B cell (primary cell): Measurements from ENCODE around the gene UBL3. TPM values are rescaled to one million over a fixed set of nuclear protein-coding genes. Genes with fewer than 3 reads are reported as not detected.

ENCODE experiments used
- ATAC-seq: fragments of 200-7000 bp; cut with Tn5 transposase; one replicate; pipeline ENCODE4 v1.10.0; 2021; ENCODE audit warnings: low read depth, mild to moderate bottlenecking, moderate number of reproducible peaks, moderate library complexity
- CTCF ChIA-PET: fragments of 350-600 bp; sonication (Branson Sonifier 250); formaldehyde crosslinking; loops from one replicate; lab custom pipeline; 2021; ENCODE audit warnings: antibody characterized with exemption, inconsistent platforms; lab: Charles Lee
- POLR2A ChIA-PET: fragments of 350-600 bp; sonication (Branson Sonifier 250); formaldehyde crosslinking; loops from one replicate; lab custom pipeline; 2021; ENCODE audit warnings: antibody characterized with exemption; lab: Charles Lee
- DNase-seq: peaks from one replicate; pipeline ENCODE4 v3.0.0; 2013
- H2AFZ ChIP-seq: 2 replicates; pipeline ENCODE4 v1.6.1; 2012; ENCODE audit warnings: mild to moderate bottlenecking, low read depth, low read length; ENCODE audit not compliant: insufficient read depth, poor library complexity, severe bottlenecking
- H3K27ac ChIP-seq, 2 donors: 1 replicate in 1 of 2; 2 replicates in 1 of 2; pipeline ENCODE4 v1.5.1; 2012 to 2013; ENCODE audit warnings: low read length in 2 of 2, mild to moderate bottlenecking in 2 of 2, moderate library complexity in 1 of 2
- H3K27me3 ChIP-seq, 4 experiments: fragments of 200-600 bp in 1 of 4; sonication (generic) in 1 of 4; replicated peaks in 1 of 4; 1 replicate in 2 of 4; 2 replicates in 2 of 4; pipeline versions ENCODE4 v1.6.1 to v1.7.0; 2013 to 2016; ENCODE audit warnings: low read length in 3 of 4, mild to moderate bottlenecking in 2 of 4, mixed read lengths in 1 of 4, moderate library complexity in 1 of 4; ENCODE audit not compliant: insufficient read depth in 4 of 4, control insufficient read depth in 3 of 4; ENCODE audit errors: control extremely low read depth in 1 of 4
- H3K36me3 ChIP-seq, 2 experiments: replicated peaks in 1 of 2; 1 replicate in 1 of 2; 2 replicates in 1 of 2; pipeline versions ENCODE4 v1.6.1 to v1.7.1; 2013; ENCODE audit warnings: low read length in 1 of 2; ENCODE audit not compliant: insufficient read depth in 2 of 2, control insufficient read depth in 1 of 2; ENCODE audit errors: control extremely low read depth in 1 of 2, extremely low read depth in 1 of 2
- H3K4me1 ChIP-seq, 2 donors: fragments of 200-600 bp in 1 of 2; sonication (generic) in 1 of 2; 1 replicate in 1 of 2; 2 replicates in 1 of 2; pipeline versions ENCODE4 v1.5.1 to v1.6.1; 2013 to 2017; ENCODE audit warnings: low read length in 2 of 2; ENCODE audit not compliant: control insufficient read depth in 2 of 2, insufficient read depth in 2 of 2
- H3K4me2 ChIP-seq: replicated peaks from 2 replicates; pipeline ENCODE3; 2012; ENCODE audit warnings: mild to moderate bottlenecking, low read depth, low read length; ENCODE audit not compliant: poor library complexity, severe bottlenecking
- H3K4me3 ChIP-seq, 5 experiments: fragments of 200-600 bp in 1 of 5; sonication (generic) in 1 of 5; 1 replicate in 3 of 5; 2 replicates in 2 of 5; pipeline versions ENCODE4 v1.5.1 to v1.7.0; 2011 to 2016; ENCODE audit warnings: low read length in 4 of 5, mild to moderate bottlenecking in 4 of 5, low read depth in 2 of 5, control low read depth in 1 of 5, moderate library complexity in 1 of 5; ENCODE audit not compliant: insufficient read depth in 1 of 5; ENCODE audit errors: control extremely low read depth in 1 of 5, extremely low read depth in 1 of 5
- H3K79me2 ChIP-seq: fragments of 200-600 bp; sonication (generic); one replicate; pipeline ENCODE4 v1.6.0; 2016; ENCODE audit warnings: low read length; ENCODE audit not compliant: control insufficient read depth, insufficient read depth
- H3K9ac ChIP-seq: fragments of 200-600 bp; sonication (generic); 2 replicates; pipeline ENCODE4 v1.6.1; 2017; ENCODE audit warnings: mild to moderate bottlenecking, low read length, moderate library complexity
- H3K9me3 ChIP-seq, 3 donors: one replicate each; pipeline versions ENCODE4 v1.6.1 to v1.7.1; 2013; ENCODE audit warnings: low read length in 2 of 3; ENCODE audit not compliant: control insufficient read depth in 2 of 3, insufficient read depth in 1 of 3; ENCODE audit errors: control extremely low read depth in 1 of 3
- H4K20me1 ChIP-seq: 2 replicates; pipeline ENCODE4 v1.6.0; 2012; ENCODE audit warnings: mild to moderate bottlenecking, low read length; ENCODE audit not compliant: insufficient read depth, control insufficient read depth, poor library complexity, severe bottlenecking
- H3K27ac Mint-ChIP-seq: one replicate; pipeline ENCODE4 v1.8.0; 2021; ENCODE audit warnings: mixed read lengths
- H3K27me3 Mint-ChIP-seq: one replicate; pipeline ENCODE4 v1.8.0; 2021; ENCODE audit warnings: mixed read lengths
- H3K4me1 Mint-ChIP-seq: one replicate; pipeline ENCODE4 v1.8.0; 2021; ENCODE audit warnings: mixed read lengths
- H3K4me3 Mint-ChIP-seq: one replicate; pipeline ENCODE4 v1.8.0; 2021; ENCODE audit warnings: mixed read lengths
- H3K9me3 Mint-ChIP-seq: one replicate; pipeline ENCODE4 v1.8.0; 2022; ENCODE audit warnings: mixed read lengths; ENCODE audit not compliant: insufficient read depth
- EZH2 ChIP-seq: IDR thresholded peaks from 2 replicates; pipeline ENCODE4 v1.6.1; 2012; ENCODE audit warnings: borderline replicate concordance, low read depth, mild to moderate bottlenecking, moderate library complexity, low read length; ENCODE audit not compliant: insufficient read depth, poor library complexity, severe bottlenecking
- WGBS: methylation state at CpG from one replicate; pipeline ENCODE4 v1.1.5; 2013; ENCODE audit warnings: missing lambda C conversion rate; ENCODE audit not compliant: insufficient coverage; 5-methylcytosine and 5-hydroxymethylcytosine counted together
- intact Hi-C: fragments of 100-400 bp; cut with micrococcal nuclease; formaldehyde crosslinking; loops from one replicate; pipeline ENCODE4 v1.10.0; 2022
- polyA plus RNA-seq: library from polyadenylated mRNA; depleted of rRNA; stranded (reverse); fragments of >200 nt; gene quantifications from 2 replicates; pipeline ENCODE4 v1.2.3, GENCODE V29; 2012
- total RNA-seq, 2 donors: library from RNA; stranded (reverse); fragments of 120-200 nt in 1 of 2; gene quantifications; 1 replicate in 1 of 2; 2 replicates in 1 of 2; pipeline versions ENCODE4 v1.2.3 to v1.2.4, GENCODE V29; 2013 to 2022
- TF ChIP-seq, protein P1 (sequence below): fragments of 200-600 bp; IDR thresholded peaks from one replicate; pipeline ENCODE4 v1.8.0; 2022; ENCODE audit warnings: antibody characterized with exemption, mild to moderate bottlenecking

UBL3 gene
- total and polyA plus RNA-seq, 2 donors (not counting 1 experiment from before 2014, with no cell fraction given), result 7.3 to 27.9 TPM

GRCh38 chr13:29782798-29783197 is 67.6 kb downstream of the UBL3 start:
- ATAC-seq (no peak), DNase-seq (no peak)
- H3K9me3 ChIP-seq, result no peaks in the 10 kb centered on the region
- intact Hi-C loops, result no loop called here
- WGBS, result no CpG with 5 or more reads among the region's 1 CpG
- H3K79me2 ChIP-seq, result peaks cover 52% of the 10 kb centered on the region
- H3K4me3 Mint-ChIP-seq, result no peak overlapping the region
- peaks cover 33% of the 10 kb centered on the region for H3K4me1 Mint-ChIP-seq
- no peaks in the 10 kb centered on the region for H3K27me3 Mint-ChIP-seq
- no peak overlapping the region for H3K4me3 ChIP-seq
- ChIA-PET CTCF (interaction anchor here (6.5 kb wide), 1 partner anchor 10 kb away, joined by 39 read pairs; no protein-coding TSS in a partner anchor), POLR2A (no interaction called here)
- H3K27ac Mint-ChIP-seq, result no peak overlapping the region
- no peaks in the 10 kb centered on the region for H3K9me3 Mint-ChIP-seq
- no peak overlapping the region for H2AFZ ChIP-seq
- H3K27me3 ChIP-seq, result no peaks in the 10 kb centered on the region
- no peak overlapping the region for H3K9ac ChIP-seq
- peaks cover 40% of the 10 kb centered on the region for H4K20me1 ChIP-seq
- H3K36me3 ChIP-seq, result no peaks in the 10 kb centered on the region
- H3K4me1 ChIP-seq, result peaks cover 0 to 10% of the 10 kb centered on the region in 2 donors
- no peak for TF ChIP-seq EZH2
- TF ChIP-seq, protein P1, sequence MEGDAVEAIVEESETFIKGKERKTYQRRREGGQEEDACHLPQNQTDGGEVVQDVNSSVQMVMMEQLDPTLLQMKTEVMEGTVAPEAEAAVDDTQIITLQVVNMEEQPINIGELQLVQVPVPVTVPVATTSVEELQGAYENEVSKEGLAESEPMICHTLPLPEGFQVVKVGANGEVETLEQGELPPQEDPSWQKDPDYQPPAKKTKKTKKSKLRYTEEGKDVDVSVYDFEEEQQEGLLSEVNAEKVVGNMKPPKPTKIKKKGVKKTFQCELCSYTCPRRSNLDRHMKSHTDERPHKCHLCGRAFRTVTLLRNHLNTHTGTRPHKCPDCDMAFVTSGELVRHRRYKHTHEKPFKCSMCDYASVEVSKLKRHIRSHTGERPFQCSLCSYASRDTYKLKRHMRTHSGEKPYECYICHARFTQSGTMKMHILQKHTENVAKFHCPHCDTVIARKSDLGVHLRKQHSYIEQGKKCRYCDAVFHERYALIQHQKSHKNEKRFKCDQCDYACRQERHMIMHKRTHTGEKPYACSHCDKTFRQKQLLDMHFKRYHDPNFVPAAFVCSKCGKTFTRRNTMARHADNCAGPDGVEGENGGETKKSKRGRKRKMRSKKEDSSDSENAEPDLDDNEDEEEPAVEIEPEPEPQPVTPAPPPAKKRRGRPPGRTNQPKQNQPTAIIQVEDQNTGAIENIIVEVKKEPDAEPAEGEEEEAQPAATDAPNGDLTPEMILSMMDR, result no peak
- no peak overlapping the region for H3K4me2 ChIP-seq
- H3K27ac ChIP-seq, result no peak overlapping the region

DNA sequence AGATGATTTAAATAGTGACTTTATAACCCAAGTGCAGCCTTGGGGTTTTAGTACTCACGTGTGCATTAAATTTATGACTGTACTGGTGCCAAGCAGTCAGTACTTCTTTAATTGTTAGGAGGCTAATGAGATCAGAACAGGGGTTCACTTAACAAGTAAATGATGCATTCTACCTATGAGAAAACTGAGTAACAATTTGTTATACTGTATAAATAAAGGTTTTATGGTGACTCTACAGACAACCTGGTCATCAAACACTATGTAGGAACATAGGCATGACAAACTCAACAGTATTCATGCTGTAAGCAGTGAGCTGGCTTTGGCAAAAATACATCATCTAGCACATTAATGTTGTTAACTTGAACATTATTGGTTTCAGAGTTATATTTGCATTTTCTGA is 75.6 kb downstream of the UBL3 start:
- POLR2A ChIA-PET, result no interaction called here
- no peak overlapping the region for H3K9ac ChIP-seq
- peaks cover 10% of the 10 kb centered on the region for H3K79me2 ChIP-seq
- peak overlapping the region in 1 of 2 donors; percentile 39 for H3K27ac ChIP-seq
- intact Hi-C loops, result loop anchor here (5.0 kb wide), 3 partner anchors 42 to 1267 kb away; no protein-coding TSS in a partner anchor
- peaks cover 7% of the 10 kb centered on the region for H4K20me1 ChIP-seq
- no peak overlapping the region for H3K4me2 ChIP-seq
- H3K4me1 Mint-ChIP-seq, result peaks cover 11% of the 10 kb centered on the region
- no peak overlapping the region for H2AFZ ChIP-seq
- CTCF ChIA-PET, result interaction anchor here (0.9 to 12.9 kb wide), 5 partner anchors 10 to 338 kb away, joined by 3 to 286 read pairs (median 39); no protein-coding TSS in a partner anchor
- no peak overlapping the region for H3K27ac Mint-ChIP-seq
- ATAC-seq (no peak), DNase-seq (no peak)
- H3K27me3 ChIP-seq, result no peaks in the 10 kb centered on the region
- H3K4me3 Mint-ChIP-seq, result no peak overlapping the region
- no peaks in the 10 kb centered on the region for H3K9me3 ChIP-seq
- peaks cover 0 to 10% of the 10 kb centered on the region in 2 donors for H3K4me1 ChIP-seq
- H3K27me3 Mint-ChIP-seq, result no peaks in the 10 kb centered on the region
- no peaks in the 10 kb centered on the region for H3K9me3 Mint-ChIP-seq
- no peak overlapping the region for H3K4me3 ChIP-seq
- no CpG with 5 or more reads among the region's 1 CpG for WGBS
- H3K36me3 ChIP-seq, result peaks cover 2 to 3% of the 10 kb centered on the region in 2 experiments
- TF ChIP-seq, protein P1, result no peak
- TF ChIP-seq EZH2, result no peak
